Urinary bladder (tissue), 4 donors: ENCODE measurements around the gene ZNF418. TPM values are rescaled to one million over a fixed set of nuclear protein-coding genes. Genes with fewer than 3 reads are reported as not detected.
"Not testable (repeated sequence)": the region's sequence is repeated elsewhere in the genome, so short reads cannot be mapped to it uniquely, and the experiment has no call there.

ENCODE experiments used
- DNase-seq: peaks from one replicate; pipeline ENCODE4 v3.0.0-alpha.2; 2015; ENCODE audit errors: extremely low spot score
- H3K27ac ChIP-seq: one replicate; pipeline ENCODE4 v1.5.1; 2013; ENCODE audit warnings: low read depth, mild to moderate bottlenecking, moderate library complexity
- H3K36me3 ChIP-seq: one replicate; pipeline ENCODE4 v1.6.1; 2013; ENCODE audit warnings: mild to moderate bottlenecking, moderate library complexity; ENCODE audit not compliant: insufficient read depth
- H3K4me1 ChIP-seq: one replicate; pipeline ENCODE4 v1.6.1; 2013; ENCODE audit warnings: mild to moderate bottlenecking, moderate library complexity; ENCODE audit not compliant: insufficient read depth
- H3K4me3 ChIP-seq: one replicate; pipeline ENCODE4 v1.5.1; 2013; ENCODE audit warnings: low read depth, low read length
- WGBS: extraction: QIAGEN DNeasy Blood & Tissue Kit; methylation state at CpG from one replicate; pipeline ENCODE4 v1.1.7; 2013; 5-methylcytosine and 5-hydroxymethylcytosine counted together
- polyA plus RNA-seq: library from polyadenylated mRNA; stranded (reverse); fragments of 200-250 nt; gene quantifications from one replicate; pipeline ENCODE4 v1.2.3, GENCODE V29; 2013
- total RNA-seq: library from RNA; depleted of rRNA; stranded (reverse); fragments of >200 nt; gene quantifications from one replicate; pipeline ENCODE4 v1.2.3, GENCODE V29; 2014
- donor health status: healthy with polysubstance abuse.
- donor health status: healthy.

The ZNF418 gene
- total and polyA plus RNA-seq, 2 donors: 4.5 to 18.7 TPM

- not testable (repeated sequence) for H3K36me3 ChIP-seq, DNase-seq, H3K27ac ChIP-seq, H3K4me3 ChIP-seq, H3K4me1 ChIP-seq
- 95% methylated on average over 8 of the region's 8 CpGs for WGBS
These were observed 61.1 kb downstream of the ZNF418 start for GRCh38 chr19:57873883-57874799.

DNA sequence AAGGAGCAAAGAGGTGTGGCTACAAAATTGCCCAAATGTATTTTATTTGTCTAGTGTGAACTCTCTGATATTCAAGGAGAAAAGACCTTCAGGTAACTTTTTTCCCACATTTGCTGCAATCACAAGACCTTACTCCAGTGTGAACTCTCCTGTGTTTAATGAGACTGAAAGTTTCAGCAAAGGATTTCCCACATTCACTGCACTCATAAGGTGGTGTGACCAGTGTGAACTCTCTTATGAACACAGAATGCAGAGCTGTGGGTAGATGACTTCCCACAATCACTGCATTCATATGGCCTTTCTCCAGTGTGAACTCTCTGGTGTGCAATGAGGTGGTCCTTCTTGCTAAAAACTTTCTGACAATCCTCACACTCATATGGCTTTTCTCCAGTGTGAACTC is 62.8 kb downstream of the ZNF418 start:
- no peak overlapping the region for H3K4me3 ChIP-seq
- no peaks in the 10 kb centered on the region for H3K4me1 ChIP-seq
- peaks cover 2% of the 10 kb centered on the region for H3K36me3 ChIP-seq
- H3K27ac ChIP-seq: no peak overlapping the region
- no peak for DNase-seq

Other genes starting within 250 kb of the ZNF418 start
- gene ZNF154, start 226.2 kb downstream of the ZNF418 start, total RNA-seq: 29.3 TPM
- 7.4 TPM for gene ZNF154, start 226.2 kb downstream of the ZNF418 start, polyA plus RNA-seq
- gene ZNF671, start 207.8 kb downstream of the ZNF418 start, total RNA-seq: 11.9 TPM
- gene ZNF671, start 207.8 kb downstream of the ZNF418 start, polyA plus RNA-seq: 7.8 TPM
- 31.1 TPM for gene ZNF776, start 188.6 kb downstream of the ZNF418 start, total RNA-seq
- gene ZNF776, start 188.6 kb downstream of the ZNF418 start, polyA plus RNA-seq: 11.1 TPM
- gene ZNF586, start 165.7 kb downstream of the ZNF418 start, total RNA-seq: 33.8 TPM
- gene ZNF586, start 165.7 kb downstream of the ZNF418 start, polyA plus RNA-seq: 9.2 TPM
- gene ZNF552, start 120.5 kb downstream of the ZNF418 start, total RNA-seq: 24.5 TPM
- 6.5 TPM for gene ZNF552, start 120.5 kb downstream of the ZNF418 start, polyA plus RNA-seq
- 29.1 TPM for gene ZNF587B, start 105.1 kb downstream of the ZNF418 start, total RNA-seq
- gene ZNF587B, start 105.1 kb downstream of the ZNF418 start, polyA plus RNA-seq: 3.8 TPM
- gene ZNF587, start 85.5 kb downstream of the ZNF418 start, total RNA-seq: 45.4 TPM
- 7.5 TPM for gene ZNF587, start 85.5 kb downstream of the ZNF418 start, polyA plus RNA-seq
- gene ZNF814, start 46.4 kb downstream of the ZNF418 start, total RNA-seq: 19.2 TPM
- 8.3 TPM for gene ZNF814, start 46.4 kb downstream of the ZNF418 start, polyA plus RNA-seq
- gene ZNF417, start 18.8 kb downstream of the ZNF418 start, total RNA-seq: 35.6 TPM
- 5.1 TPM for gene ZNF417, start 18.8 kb downstream of the ZNF418 start, polyA plus RNA-seq
- 12.0 TPM for gene ZNF256, start 12.3 kb upstream of the ZNF418 start, total RNA-seq
- 5.9 TPM for gene ZNF256, start 12.3 kb upstream of the ZNF418 start, polyA plus RNA-seq
- 1.0 TPM for gene C19orf18, start 39.1 kb upstream of the ZNF418 start, total RNA-seq
- gene C19orf18, start 39.1 kb upstream of the ZNF418 start, polyA plus RNA-seq: 0.67 TPM
- 35.4 TPM for gene ZNF606, start 67.4 kb upstream of the ZNF418 start, total RNA-seq
- 11.2 TPM for gene ZNF606, start 67.4 kb upstream of the ZNF418 start, polyA plus RNA-seq
- gene ZSCAN1, start 98.6 kb upstream of the ZNF418 start, total RNA-seq: not detected
- gene ZSCAN1, start 98.6 kb upstream of the ZNF418 start, polyA plus RNA-seq: 0.44 TPM
- 12.6 TPM for gene ZNF135, start 123.9 kb upstream of the ZNF418 start, total RNA-seq
- 9.0 TPM for gene ZNF135, start 123.9 kb upstream of the ZNF418 start, polyA plus RNA-seq
- 73.1 TPM for gene ZSCAN18, start 162.8 kb upstream of the ZNF418 start, total RNA-seq
- gene ZSCAN18, start 162.8 kb upstream of the ZNF418 start, polyA plus RNA-seq: 98.2 TPM
- 19.6 TPM for gene ZNF329, start 215.4 kb upstream of the ZNF418 start, total RNA-seq
- 9.4 TPM for gene ZNF329, start 215.4 kb upstream of the ZNF418 start, polyA plus RNA-seq
- gene ZNF274, start 247.7 kb upstream of the ZNF418 start, total RNA-seq: 18.9 TPM
- 32.1 TPM for gene ZNF274, start 247.7 kb upstream of the ZNF418 start, polyA plus RNA-seq